Ovary (tissue), 3 donors: Measurements from ENCODE around the gene PHEX.

Source experiments
- EP300 ChIP-seq: sonication (generic); formaldehyde crosslinking; IDR thresholded peaks from one replicate; pipeline ENCODE4 v1.6.1; 2017; ENCODE audit warnings: antibody characterized with exemption
- POLR2A ChIP-seq: fragments of 450-650 bp; IDR thresholded peaks from one replicate; pipeline ENCODE4 v1.6.1; 2017; ENCODE audit warnings: antibody characterized with exemption, mild to moderate bottlenecking, moderate library complexity
- TF ChIP-seq, protein P1 (sequence below), 3 donors: fragments of 450-650 bp in 2 of 3; fragments of 200-600 bp in 1 of 3; IDR thresholded peaks; one replicate each; pipeline versions ENCODE4 v1.5.1 to v1.8.0; 2016 to 2022; ENCODE audit warnings: antibody characterized with exemption in 3 of 3, mild to moderate bottlenecking in 1 of 3
- donor health status: DM: no; HTN: no; CAD: no.

DNA sequence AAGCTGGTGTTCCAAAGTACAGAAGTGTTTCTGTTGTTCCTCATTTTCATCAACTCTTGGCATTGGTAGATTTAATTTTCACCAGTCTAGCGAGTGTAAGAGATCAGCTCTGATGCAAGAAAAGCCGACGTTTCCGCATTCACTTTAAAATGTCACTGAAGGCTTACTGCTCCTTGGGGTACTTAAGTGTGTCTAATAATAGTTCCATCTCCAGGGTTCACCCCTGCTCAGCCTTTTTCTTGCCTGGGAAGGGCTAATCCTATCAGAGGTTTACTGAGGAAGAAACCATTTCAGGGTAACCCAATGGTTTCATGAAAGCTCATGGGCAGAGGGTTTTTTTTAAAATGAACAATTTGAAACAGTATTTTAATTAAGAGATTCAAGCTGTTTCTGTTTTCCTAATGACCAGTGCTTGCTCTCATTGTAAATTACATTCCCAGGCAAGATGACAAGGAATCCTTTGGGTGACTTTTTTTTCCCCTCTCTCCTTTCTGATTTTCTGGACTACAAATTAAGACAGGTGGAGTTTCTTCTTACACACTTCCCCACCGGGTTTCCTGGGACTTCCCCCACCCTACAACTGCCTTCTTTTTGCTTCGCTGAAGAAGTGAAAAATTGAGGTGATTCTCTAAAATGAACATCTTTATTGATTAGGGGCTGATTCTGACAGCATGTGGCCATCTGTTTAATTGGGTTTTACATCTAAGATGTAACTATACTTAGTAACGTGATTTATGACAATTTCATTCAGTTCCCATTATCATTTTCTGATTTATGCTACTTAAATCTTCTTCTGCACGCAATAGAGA is 161.9 kb downstream of the PHEX start:
- TF ChIP-seq, protein P1, sequence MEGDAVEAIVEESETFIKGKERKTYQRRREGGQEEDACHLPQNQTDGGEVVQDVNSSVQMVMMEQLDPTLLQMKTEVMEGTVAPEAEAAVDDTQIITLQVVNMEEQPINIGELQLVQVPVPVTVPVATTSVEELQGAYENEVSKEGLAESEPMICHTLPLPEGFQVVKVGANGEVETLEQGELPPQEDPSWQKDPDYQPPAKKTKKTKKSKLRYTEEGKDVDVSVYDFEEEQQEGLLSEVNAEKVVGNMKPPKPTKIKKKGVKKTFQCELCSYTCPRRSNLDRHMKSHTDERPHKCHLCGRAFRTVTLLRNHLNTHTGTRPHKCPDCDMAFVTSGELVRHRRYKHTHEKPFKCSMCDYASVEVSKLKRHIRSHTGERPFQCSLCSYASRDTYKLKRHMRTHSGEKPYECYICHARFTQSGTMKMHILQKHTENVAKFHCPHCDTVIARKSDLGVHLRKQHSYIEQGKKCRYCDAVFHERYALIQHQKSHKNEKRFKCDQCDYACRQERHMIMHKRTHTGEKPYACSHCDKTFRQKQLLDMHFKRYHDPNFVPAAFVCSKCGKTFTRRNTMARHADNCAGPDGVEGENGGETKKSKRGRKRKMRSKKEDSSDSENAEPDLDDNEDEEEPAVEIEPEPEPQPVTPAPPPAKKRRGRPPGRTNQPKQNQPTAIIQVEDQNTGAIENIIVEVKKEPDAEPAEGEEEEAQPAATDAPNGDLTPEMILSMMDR (IDR thresholded peaks at IDR 0.05) = no peak
- no peak for TF ChIP-seq POLR2A
- TF ChIP-seq EP300 = no peak
